ENCODE measurements around the gene KNOP1. TPM values are rescaled to one million over a fixed set of nuclear protein-coding genes. Genes with fewer than 3 reads are reported as not detected.
"Not testable (repeated sequence)": the region's sequence is repeated elsewhere in the genome, so short reads cannot be mapped to it uniquely, and the experiment has no call there.

KNOP1 gene
- total RNA-seq, 1 donor from 2014 or later: 11.5 TPM

DNA sequence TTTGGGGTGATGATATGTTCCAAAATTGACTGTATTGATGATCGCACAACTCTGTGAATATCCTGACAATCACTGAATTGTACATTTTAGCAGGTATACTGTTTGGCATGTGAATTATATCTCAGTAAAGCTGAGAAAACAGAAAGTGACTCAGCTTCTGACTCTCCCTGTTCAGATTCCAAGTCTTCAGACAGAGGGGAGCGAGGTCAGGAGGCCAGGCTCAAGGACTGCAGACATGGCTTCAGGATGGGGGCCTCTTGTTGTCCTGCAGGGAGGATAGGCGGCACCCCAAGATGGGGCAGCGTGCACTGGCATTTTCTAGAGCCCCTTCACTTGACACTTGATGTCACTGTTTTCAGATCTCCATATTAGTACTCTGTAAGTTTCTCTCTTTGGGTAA, 45.6 kb downstream of the KNOP1 start:
- Histone ChIP-seq H3K27me3 (ENCODE audit: control insufficient read depth in 3 of 3, insufficient read depth in 3 of 3, low read length in 3 of 3) (no peaks in the 10 kb centered on the region), H3K9ac (ENCODE audit: low read depth in 1 of 3, low read length in 3 of 3) (no peak overlapping the region), H3K4me1 (ENCODE audit: control insufficient read depth in 3 of 3, insufficient read depth in 3 of 3, low read length in 3 of 3) (peaks cover 2 to 3% (median 2%) of the 10 kb centered on the region in 3 donors), H3K36me3 (ENCODE audit: control insufficient read depth in 3 of 3, insufficient read depth in 3 of 3, low read length in 3 of 3) (peaks cover 6 to 23% (median 19%) of the 10 kb centered on the region in 3 donors), H3K9me3 (ENCODE audit: control insufficient read depth in 3 of 3, low read length in 3 of 3) (no peaks in the 10 kb centered on the region), H3K27ac (ENCODE audit: low read depth, low read length) (no peak overlapping the region), H3K4me3 (ENCODE audit: low read length in 3 of 3) (no peak overlapping the region)

DNA sequence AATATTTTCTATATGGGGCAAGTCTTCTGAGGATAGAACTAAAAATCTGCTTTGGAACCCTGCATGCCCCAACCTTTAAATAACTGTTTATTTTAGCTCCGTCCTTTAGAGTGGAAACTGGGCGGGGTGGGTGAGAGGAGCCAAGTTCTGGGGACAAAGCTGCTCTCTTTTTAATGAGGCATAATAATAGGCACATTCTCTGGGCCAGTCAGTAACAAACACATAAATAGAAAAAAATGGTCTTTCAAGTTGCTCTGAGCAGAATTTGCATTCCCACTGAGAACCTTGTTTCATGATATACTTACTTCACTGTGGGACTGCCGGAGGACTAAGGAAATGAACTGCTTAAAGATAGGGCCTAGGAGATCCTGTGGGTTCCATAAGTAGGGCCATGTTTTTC, 51.5 kb downstream of the KNOP1 start:
- H3K27ac ChIP-seq (ENCODE audit: low read depth, low read length): peak overlapping the region; percentile 56
- no peaks in the 10 kb centered on the region for H3K27me3 ChIP-seq (ENCODE audit: control insufficient read depth in 3 of 3, insufficient read depth in 3 of 3, low read length in 3 of 3)
- peaks cover 7 to 21% (median 18%) of the 10 kb centered on the region in 3 donors for H3K36me3 ChIP-seq (ENCODE audit: control insufficient read depth in 3 of 3, insufficient read depth in 3 of 3, low read length in 3 of 3)
- H3K4me3 ChIP-seq (ENCODE audit: low read length in 3 of 3): no peak overlapping the region
- H3K9me3 ChIP-seq (ENCODE audit: control insufficient read depth in 3 of 3, low read length in 3 of 3): no peaks in the 10 kb centered on the region
- H3K4me1 ChIP-seq (ENCODE audit: control insufficient read depth in 3 of 3, insufficient read depth in 3 of 3, low read length in 3 of 3): peaks cover 0 to 3% (median 2%) of the 10 kb centered on the region in 3 donors
- H3K9ac ChIP-seq (ENCODE audit: low read depth in 1 of 3, low read length in 3 of 3): peak overlapping the region in 2 of 3 donors; percentile 20 to 43

DNA sequence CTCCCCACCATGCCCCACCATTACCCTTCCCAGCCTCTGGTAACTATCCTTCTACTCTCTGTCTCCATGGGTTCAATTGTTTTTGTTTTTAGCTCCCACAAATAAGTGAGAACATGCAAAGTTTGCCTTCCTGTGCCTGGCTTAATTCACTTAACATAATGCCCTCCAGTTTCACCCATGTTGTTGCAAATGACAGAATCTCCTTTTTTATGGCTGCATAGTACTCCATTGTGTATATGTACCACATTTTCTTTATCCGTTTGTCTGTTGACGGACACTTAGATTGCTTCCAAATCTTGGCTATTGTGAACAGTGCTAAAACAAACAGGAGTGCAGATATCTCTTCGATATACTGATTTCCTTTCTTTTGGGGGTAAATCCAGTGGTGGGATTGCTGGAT, 52.7 kb downstream of the KNOP1 start:
- not testable (repeated sequence) for H3K4me3 ChIP-seq (ENCODE audit: low read length in 3 of 3); H3K9ac ChIP-seq (ENCODE audit: low read depth in 1 of 3, low read length in 3 of 3); H3K27ac ChIP-seq (ENCODE audit: low read depth, low read length); H3K27me3 ChIP-seq (ENCODE audit: control insufficient read depth in 3 of 3, insufficient read depth in 3 of 3, low read length in 3 of 3); H3K9me3 ChIP-seq (ENCODE audit: control insufficient read depth in 3 of 3, low read length in 3 of 3); H3K4me1 ChIP-seq (ENCODE audit: control insufficient read depth in 3 of 3, insufficient read depth in 3 of 3, low read length in 3 of 3)
- peaks cover 6 to 17% (median 9%) of the 10 kb centered on the region in 3 donors for H3K36me3 ChIP-seq (ENCODE audit: control insufficient read depth in 3 of 3, insufficient read depth in 3 of 3, low read length in 3 of 3)

DNA sequence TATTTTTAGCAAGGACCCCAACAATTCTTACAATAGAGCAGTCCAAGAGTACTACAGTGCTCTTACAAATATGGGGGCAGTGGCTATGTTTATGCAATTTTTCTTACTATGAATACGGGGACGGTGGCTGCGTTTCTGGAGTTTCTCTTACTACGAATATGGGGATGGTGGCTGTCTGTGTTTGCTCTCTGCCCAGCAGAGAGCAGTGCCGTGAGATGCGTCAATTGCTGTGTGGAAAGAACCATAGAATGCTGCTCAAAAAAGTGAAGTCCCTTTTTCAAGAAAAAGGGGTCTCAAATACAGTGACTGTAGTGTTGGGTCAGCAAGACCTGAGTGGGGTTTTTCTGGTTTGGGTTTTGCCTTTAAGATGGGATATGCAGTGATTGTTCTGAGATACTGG, 53.9 kb downstream of the KNOP1 start:
- Histone ChIP-seq H3K9ac (ENCODE audit: low read depth in 1 of 3, low read length in 3 of 3) (no peak overlapping the region), H3K4me1 (ENCODE audit: control insufficient read depth in 3 of 3, insufficient read depth in 3 of 3, low read length in 3 of 3) (peaks cover 0 to 3% (median 2%) of the 10 kb centered on the region in 3 donors), H3K36me3 (ENCODE audit: control insufficient read depth in 3 of 3, insufficient read depth in 3 of 3, low read length in 3 of 3) (peaks cover 0 to 16% (median 3%) of the 10 kb centered on the region in 3 donors), H3K9me3 (ENCODE audit: control insufficient read depth in 3 of 3, low read length in 3 of 3) (no peaks in the 10 kb centered on the region), H3K4me3 (ENCODE audit: low read length in 3 of 3) (no peak overlapping the region), H3K27ac (ENCODE audit: low read depth, low read length) (no peak overlapping the region), H3K27me3 (ENCODE audit: control insufficient read depth in 3 of 3, insufficient read depth in 3 of 3, low read length in 3 of 3) (no peaks in the 10 kb centered on the region)

DNA sequence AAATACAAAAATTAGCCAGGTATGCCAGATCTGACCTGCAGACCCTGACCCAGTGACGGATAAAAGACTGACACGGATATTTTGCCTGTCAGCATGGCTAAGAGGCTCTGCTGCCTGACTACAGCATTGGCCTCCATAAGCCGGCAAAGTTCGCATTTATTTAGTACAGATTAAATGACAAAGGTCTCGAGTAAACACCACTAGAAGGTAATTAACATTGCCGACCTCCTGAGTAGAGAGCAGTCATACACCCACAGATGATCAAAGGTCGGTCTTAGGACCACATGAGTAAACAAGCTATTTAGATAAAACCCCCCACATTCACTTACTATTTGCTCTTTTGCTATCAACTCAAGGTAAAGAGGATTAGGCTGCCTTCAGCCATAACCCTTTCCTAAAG, 55.7 kb downstream of the KNOP1 start:
- H3K36me3 ChIP-seq (ENCODE audit: control insufficient read depth in 3 of 3, insufficient read depth in 3 of 3, low read length in 3 of 3): peaks cover 3 to 16% (median 3%) of the 10 kb centered on the region in 3 donors
- no peak overlapping the region for H3K27ac ChIP-seq (ENCODE audit: low read depth, low read length)
- H3K9ac ChIP-seq (ENCODE audit: low read depth in 1 of 3, low read length in 3 of 3): no peak overlapping the region
- H3K4me1 ChIP-seq (ENCODE audit: control insufficient read depth in 3 of 3, insufficient read depth in 3 of 3, low read length in 3 of 3): peaks cover 0 to 2% (median 0%) of the 10 kb centered on the region in 3 donors
- H3K9me3 ChIP-seq (ENCODE audit: control insufficient read depth in 3 of 3, low read length in 3 of 3): no peaks in the 10 kb centered on the region
- no peak overlapping the region for H3K4me3 ChIP-seq (ENCODE audit: low read length in 3 of 3)
- H3K27me3 ChIP-seq (ENCODE audit: control insufficient read depth in 3 of 3, insufficient read depth in 3 of 3, low read length in 3 of 3): no peaks in the 10 kb centered on the region

DNA sequence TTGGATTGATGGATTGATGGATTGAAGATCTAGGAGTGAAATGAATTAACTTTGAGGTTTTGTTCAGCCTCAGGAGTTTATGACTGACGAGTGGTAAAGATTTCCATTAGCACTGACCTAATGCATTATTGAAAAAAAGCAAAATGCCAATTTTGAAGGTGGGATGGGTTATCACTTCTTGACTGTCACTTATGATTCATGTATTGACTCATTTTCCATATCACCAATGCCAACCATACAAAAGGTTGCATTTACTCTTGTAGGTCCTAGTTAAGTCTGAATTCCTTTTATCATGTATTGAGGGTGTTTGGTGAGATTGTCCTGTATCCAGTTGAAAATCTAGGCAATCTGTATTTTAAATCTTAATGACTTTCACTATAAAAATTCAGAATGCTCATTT, 57.6 kb downstream of the KNOP1 start:
- H3K36me3 ChIP-seq (ENCODE audit: control insufficient read depth in 3 of 3, insufficient read depth in 3 of 3, low read length in 3 of 3): peaks cover 8 to 18% (median 8%) of the 10 kb centered on the region in 3 donors
- H3K9me3 ChIP-seq (ENCODE audit: control insufficient read depth in 3 of 3, low read length in 3 of 3): no peaks in the 10 kb centered on the region
- H3K4me1 ChIP-seq (ENCODE audit: control insufficient read depth in 3 of 3, insufficient read depth in 3 of 3, low read length in 3 of 3): no peaks in the 10 kb centered on the region
- no peak overlapping the region for H3K9ac ChIP-seq (ENCODE audit: low read depth in 1 of 3, low read length in 3 of 3)
- H3K27me3 ChIP-seq (ENCODE audit: control insufficient read depth in 3 of 3, insufficient read depth in 3 of 3, low read length in 3 of 3): no peaks in the 10 kb centered on the region
- H3K27ac ChIP-seq (ENCODE audit: low read depth, low read length): no peak overlapping the region
- H3K4me3 ChIP-seq (ENCODE audit: low read length in 3 of 3): no peak overlapping the region

DNA sequence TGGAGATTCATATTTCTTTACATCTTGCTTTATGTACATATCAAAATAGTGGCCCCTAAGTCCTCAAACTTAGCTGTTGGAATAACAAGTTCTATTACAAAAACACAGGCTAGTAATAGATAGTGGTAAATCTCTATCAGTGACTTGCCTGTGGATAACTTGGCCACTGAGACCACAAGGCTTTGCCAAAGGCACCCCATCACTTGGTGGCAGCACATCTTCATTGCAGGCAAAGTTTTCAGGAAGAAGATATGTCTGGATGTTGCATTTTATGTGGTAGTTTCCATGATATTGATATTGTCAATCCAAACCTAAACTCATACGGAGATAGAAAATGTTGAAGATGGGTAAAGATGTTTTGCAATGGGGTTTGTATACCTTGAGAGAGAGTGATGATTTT, 58.5 kb downstream of the KNOP1 start:
- H3K4me3 ChIP-seq (ENCODE audit: low read length in 3 of 3): no peak overlapping the region
- no peaks in the 10 kb centered on the region for H3K27me3 ChIP-seq (ENCODE audit: control insufficient read depth in 3 of 3, insufficient read depth in 3 of 3, low read length in 3 of 3)
- no peak overlapping the region for H3K27ac ChIP-seq (ENCODE audit: low read depth, low read length)
- H3K4me1 ChIP-seq (ENCODE audit: control insufficient read depth in 3 of 3, insufficient read depth in 3 of 3, low read length in 3 of 3): no peaks in the 10 kb centered on the region
- H3K9ac ChIP-seq (ENCODE audit: low read depth in 1 of 3, low read length in 3 of 3): no peak overlapping the region
- H3K9me3 ChIP-seq (ENCODE audit: control insufficient read depth in 3 of 3, low read length in 3 of 3): no peaks in the 10 kb centered on the region
- peaks cover 9 to 22% (median 10%) of the 10 kb centered on the region in 3 donors for H3K36me3 ChIP-seq (ENCODE audit: control insufficient read depth in 3 of 3, insufficient read depth in 3 of 3, low read length in 3 of 3)

DNA sequence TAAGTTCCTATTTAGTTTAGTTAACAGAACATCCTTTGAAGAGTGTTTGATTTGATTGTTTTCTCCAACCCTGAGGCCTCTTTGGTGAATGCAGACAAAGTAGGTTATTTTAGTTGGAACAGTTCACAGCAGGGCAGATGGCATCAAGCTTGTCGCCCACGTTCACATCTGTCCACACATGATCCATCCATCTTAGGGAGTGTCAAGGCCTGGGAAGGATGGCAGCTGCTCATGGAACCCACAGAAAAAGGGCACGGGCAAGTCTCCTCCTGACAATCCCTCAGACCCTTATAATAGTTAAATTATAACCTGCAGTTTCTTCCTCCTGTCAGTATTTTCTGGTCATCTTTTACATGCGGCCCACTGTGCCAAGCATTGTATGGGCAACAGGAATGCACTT, 60.2 kb downstream of the KNOP1 start:
- Histone ChIP-seq H3K9ac (ENCODE audit: low read depth in 1 of 3, low read length in 3 of 3) (no peak overlapping the region), H3K4me3 (ENCODE audit: low read length in 3 of 3) (no peak overlapping the region), H3K4me1 (ENCODE audit: control insufficient read depth in 3 of 3, insufficient read depth in 3 of 3, low read length in 3 of 3) (no peaks in the 10 kb centered on the region), H3K9me3 (ENCODE audit: control insufficient read depth in 3 of 3, low read length in 3 of 3) (no peaks in the 10 kb centered on the region), H3K27me3 (ENCODE audit: control insufficient read depth in 3 of 3, insufficient read depth in 3 of 3, low read length in 3 of 3) (no peaks in the 10 kb centered on the region), H3K27ac (ENCODE audit: low read depth, low read length) (no peak overlapping the region), H3K36me3 (ENCODE audit: control insufficient read depth in 3 of 3, insufficient read depth in 3 of 3, low read length in 3 of 3) (peaks cover 22 to 39% (median 27%) of the 10 kb centered on the region in 3 donors)

DNA sequence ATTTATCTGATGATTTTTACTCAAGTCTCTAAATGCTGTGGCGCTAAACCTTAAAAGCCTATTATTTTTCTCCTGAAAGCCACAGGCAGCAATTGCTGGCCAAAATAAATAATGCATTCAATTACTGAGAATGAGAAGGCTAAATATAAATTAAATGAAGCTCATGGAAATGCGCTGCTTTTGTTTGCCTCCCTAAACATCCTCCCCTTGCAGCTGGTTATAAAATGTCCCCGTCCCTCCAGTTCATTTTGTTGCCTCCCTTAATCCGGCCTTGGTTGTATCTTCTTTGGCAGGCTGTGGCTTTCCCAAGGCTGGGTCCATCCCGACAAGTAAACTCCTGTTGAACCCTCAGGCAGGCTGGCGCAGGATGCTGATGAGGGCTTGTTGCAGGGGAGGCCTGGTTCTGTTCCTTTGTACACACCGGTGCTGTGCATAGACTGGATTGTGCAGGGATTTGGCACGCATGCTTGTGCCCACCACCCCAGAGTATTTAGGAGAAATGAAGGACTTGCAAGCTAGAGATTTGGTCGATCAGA, 62.7 kb downstream of the KNOP1 start:
- Histone ChIP-seq H3K4me1 (ENCODE audit: control insufficient read depth in 3 of 3, insufficient read depth in 3 of 3, low read length in 3 of 3) (no peaks in the 10 kb centered on the region), H3K9me3 (ENCODE audit: control insufficient read depth in 3 of 3, low read length in 3 of 3) (no peaks in the 10 kb centered on the region), H3K9ac (ENCODE audit: low read depth in 1 of 3, low read length in 3 of 3) (no peak overlapping the region), H3K4me3 (ENCODE audit: low read length in 3 of 3) (no peak overlapping the region), H3K27me3 (ENCODE audit: control insufficient read depth in 3 of 3, insufficient read depth in 3 of 3, low read length in 3 of 3) (no peaks in the 10 kb centered on the region), H3K36me3 (ENCODE audit: control insufficient read depth in 3 of 3, insufficient read depth in 3 of 3, low read length in 3 of 3) (peaks cover 30 to 46% (median 40%) of the 10 kb centered on the region in 3 donors), H3K27ac (ENCODE audit: low read depth, low read length) (no peak overlapping the region)

DNA sequence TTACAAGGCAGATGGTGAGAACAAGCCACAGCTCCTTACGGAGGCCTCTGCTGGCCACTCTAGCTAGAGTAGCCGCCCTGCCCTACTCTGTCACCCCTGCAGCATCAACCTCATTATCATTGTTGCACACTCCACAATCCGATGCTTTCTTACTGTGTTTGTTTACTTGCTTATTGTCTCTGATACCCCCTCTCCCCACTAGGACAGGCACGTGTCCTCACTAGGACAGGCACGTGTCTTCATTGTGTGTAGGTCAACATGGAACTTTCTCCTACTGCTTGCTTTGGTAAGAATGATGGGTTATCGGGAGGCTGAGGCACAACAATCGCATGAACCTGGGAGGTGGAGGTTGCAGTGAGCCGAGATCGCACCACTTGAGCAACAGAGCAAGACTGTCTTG, 63.9 kb downstream of the KNOP1 start:
- H3K4me1 ChIP-seq (ENCODE audit: control insufficient read depth in 3 of 3, insufficient read depth in 3 of 3, low read length in 3 of 3): peaks cover 0 to 8% (median 5%) of the 10 kb centered on the region in 3 donors
- no peaks in the 10 kb centered on the region for H3K9me3 ChIP-seq (ENCODE audit: control insufficient read depth in 3 of 3, low read length in 3 of 3)
- H3K36me3 ChIP-seq (ENCODE audit: control insufficient read depth in 3 of 3, insufficient read depth in 3 of 3, low read length in 3 of 3): peaks cover 30 to 40% (median 40%) of the 10 kb centered on the region in 3 donors

More for the DNA sequence above, 63.9 kb downstream of the KNOP1 start:
- no peak overlapping the region for H3K27ac ChIP-seq (ENCODE audit: low read depth, low read length)
- no peaks in the 10 kb centered on the region for H3K27me3 ChIP-seq (ENCODE audit: control insufficient read depth in 3 of 3, insufficient read depth in 3 of 3, low read length in 3 of 3)
- H3K4me3 ChIP-seq (ENCODE audit: low read length in 3 of 3): no peak overlapping the region
- no peak overlapping the region for H3K9ac ChIP-seq (ENCODE audit: low read depth in 1 of 3, low read length in 3 of 3)

Measured in skeletal muscle tissue (tissue), 4 donors.